PC-9 (cell line): Measurements from ENCODE around the gene SLC22A12. TPM values are rescaled to one million over a fixed set of nuclear protein-coding genes. Genes with fewer than 3 reads are reported as not detected.

Experiments
- BruUV-seq: library from RNA; stranded (reverse); fragments of 400-500 nt; replicated peaks from 2 replicates; lab custom pipeline; 2021; lab: Mats Ljungman, UMichigan
- CTCF ChIA-PET: fragments of 300-600 bp; sonication (Branson Sonifier 250); formaldehyde crosslinking; loops from one replicate; lab custom pipeline; 2022; ENCODE audit warnings: antibody characterized with exemption; lab: Charles Lee
- POLR2A ChIA-PET: fragments of 300-600 bp; sonication (Branson Sonifier 250); formaldehyde crosslinking; loops from one replicate; lab custom pipeline; 2022; ENCODE audit warnings: antibody characterized with exemption; ENCODE audit not compliant: unreplicated experiment; lab: Charles Lee
- DNase-seq, 2 experiments: peaks; one replicate each; pipeline versions ENCODE4 v3.0.0 to v3.0.0-alpha.2; 2015 to 2022; ENCODE audit warnings: mixed read lengths in 1 of 2
- H2AFZ ChIP-seq: fragments of 200-600 bp; sonication (generic); 2 replicates; pipeline ENCODE4 v1.8.1; 2017; ENCODE audit warnings: antibody characterized with exemption
- H3F3A ChIP-seq: fragments of 200-600 bp; sonication (generic); 2 replicates; pipeline ENCODE4 v1.8.1; 2017; ENCODE audit warnings: antibody characterized with exemption, mild to moderate bottlenecking, low read depth; ENCODE audit not compliant: insufficient read depth
- H3K27ac ChIP-seq: fragments of 200-600 bp; sonication (generic); 2 replicates; pipeline ENCODE4 v1.6.1; 2016; ENCODE audit warnings: mixed run types
- H3K27me3 ChIP-seq: fragments of 200-600 bp; sonication (generic); 2 replicates; pipeline ENCODE4 v1.6.1; 2016; ENCODE audit warnings: low read depth, mixed run types; ENCODE audit not compliant: insufficient read depth
- H3K36me3 ChIP-seq: fragments of 200-600 bp; sonication (generic); 2 replicates; pipeline ENCODE4 v1.6.1; 2016; ENCODE audit warnings: low read depth, mixed run types
- H3K4me1 ChIP-seq: fragments of 200-600 bp; sonication (generic); replicated peaks from 2 replicates; pipeline ENCODE4 v1.6.1; 2016; ENCODE audit warnings: mixed run types; ENCODE audit not compliant: insufficient read depth
- H3K4me2 ChIP-seq: fragments of 200-600 bp; sonication (generic); 2 replicates; pipeline ENCODE4 v1.6.1; 2017; ENCODE audit warnings: mixed run types
- H3K4me3 ChIP-seq: fragments of 200-600 bp; sonication (generic); 2 replicates; pipeline ENCODE4 v1.6.1; 2016; ENCODE audit warnings: mixed run types
- H3K79me2 ChIP-seq: fragments of 200-600 bp; sonication (generic); 2 replicates; pipeline ENCODE4 v1.6.1; 2017; ENCODE audit warnings: low read depth, mixed run types
- H3K9me2 ChIP-seq: fragments of 200-600 bp; sonication (generic); 2 replicates; pipeline ENCODE4 v1.8.1; 2017; ENCODE audit warnings: mild to moderate bottlenecking; ENCODE audit not compliant: insufficient read depth
- H3K9me3 ChIP-seq: fragments of 200-600 bp; sonication (generic); 2 replicates; pipeline ENCODE4 v1.8.1; 2016; ENCODE audit warnings: low read depth; ENCODE audit not compliant: insufficient read depth
- H4K20me1 ChIP-seq: fragments of 200-600 bp; sonication (generic); 2 replicates; pipeline ENCODE4 v1.8.1; 2017; ENCODE audit not compliant: insufficient read depth
- CTCF ChIP-seq: fragments of 200-600 bp; sonication (generic); conservative IDR thresholded peaks from 2 replicates; pipeline ENCODE4 v1.6.1; 2017; ENCODE audit warnings: mixed run types, antibody characterized with exemption, mild to moderate bottlenecking, moderate library complexity
- EZH2 ChIP-seq: fragments of 200-600 bp; sonication (generic); IDR thresholded peaks from 2 replicates; pipeline ENCODE4 v1.8.0; 2017; ENCODE audit warnings: antibody characterized with exemption, low read depth
- intact Hi-C: fragments of 100-400 bp; cut with micrococcal nuclease; formaldehyde crosslinking; loops from one replicate; pipeline ENCODE4 v1.10.0; 2022; ENCODE audit not compliant: unreplicated experiment
- total RNA-seq: library from RNA; stranded (reverse); gene quantifications from 2 replicates; pipeline ENCODE4 v1.2.3, GENCODE V29; 2021

SLC22A12 gene
- total RNA-seq, 1 experiment from 2014 or later = not detected

GRCh38 chr11:64605244-64605560 is 14.2 kb downstream of the SLC22A12 start:
- Histone ChIP-seq H3K27me3 (peaks cover 73% of the 10 kb centered on the region), H3K9me2 (no peaks in the 10 kb centered on the region), H3K9me3 (no peaks in the 10 kb centered on the region), H4K20me1 (no peaks in the 10 kb centered on the region; the same call in 1 of the 2 replicates), H3K4me3 (no peak overlapping the region), H3K4me2 (no peak overlapping the region), H3F3A (no peaks in the 10 kb centered on the region), H2AFZ (no peak overlapping the region), H3K36me3 (no peaks in the 10 kb centered on the region), H3K79me2 (no peaks in the 10 kb centered on the region), H3K27ac (no peak overlapping the region), H3K4me1 (no peaks in the 10 kb centered on the region)
- TF ChIP-seq EZH2 = no peak
- no peak for TF ChIP-seq CTCF
- no peak for DNase-seq
- no TSS peak for BruUV-seq
- intact Hi-C loops = no loop called here
- ChIA-PET CTCF (no interaction called here), POLR2A (no interaction called here)

GRCh38 chr11:64605656-64606585 is 14.9 kb downstream of the SLC22A12 start:
- Histone ChIP-seq H3K4me2 (no peak overlapping the region), H3F3A (no peaks in the 10 kb centered on the region), H3K36me3 (no peaks in the 10 kb centered on the region), H3K4me3 (no peak overlapping the region), H2AFZ (no peak overlapping the region), H3K9me3 (no peaks in the 10 kb centered on the region), H3K79me2 (no peaks in the 10 kb centered on the region), H3K27ac (no peak overlapping the region), H3K27me3 (peaks cover 66% of the 10 kb centered on the region), H3K4me1 (no peaks in the 10 kb centered on the region), H4K20me1 (no peaks in the 10 kb centered on the region; the same call in 1 of the 2 replicates), H3K9me2 (no peaks in the 10 kb centered on the region)
- TF ChIP-seq CTCF = no peak
- TF ChIP-seq EZH2 = no peak
- no TSS peak for BruUV-seq
- intact Hi-C loops = no loop called here
- DNase-seq = no peak
- POLR2A ChIA-PET = no interaction called here
- CTCF ChIA-PET = no interaction called here

- Histone ChIP-seq H3K4me1 (no peaks in the 10 kb centered on the region), H3K27ac (no peak overlapping the region), H3K4me3 (no peak overlapping the region), H2AFZ (no peak overlapping the region), H3K36me3 (no peaks in the 10 kb centered on the region), H3K9me3 (no peaks in the 10 kb centered on the region), H3F3A (no peaks in the 10 kb centered on the region), H3K79me2 (no peaks in the 10 kb centered on the region), H4K20me1 (no peaks in the 10 kb centered on the region; the same call in 1 of the 2 replicates), H3K27me3 (peaks cover 58% of the 10 kb centered on the region), H3K9me2 (no peaks in the 10 kb centered on the region), H3K4me2 (no peak overlapping the region)
- CTCF ChIA-PET = no interaction called here
- POLR2A ChIA-PET = no interaction called here
- no peak for DNase-seq
- BruUV-seq = no TSS peak
- intact Hi-C loops = no loop called here
- TF ChIP-seq CTCF (no peak), EZH2 (no peak)
Observed at GRCh38 chr11:64606796-64607380, 15.9 kb downstream of the SLC22A12 start.
